Loucy (cell line): ENCODE data around the gene FHIT.

Experiments
- H2AFZ ChIP-seq: fragments of 200-600 bp; sonication (generic); 2 replicates; pipeline ENCODE4 v1.6.0; 2016; ENCODE audit warnings: antibody characterized with exemption, mild to moderate bottlenecking, low read length, moderate library complexity
- H3F3A ChIP-seq: fragments of 200-600 bp; 2 replicates; pipeline ENCODE4 v1.6.0; 2016; ENCODE audit warnings: antibody characterized with exemption, low read depth, mild to moderate bottlenecking
- H3K27me3 ChIP-seq: fragments of 200-600 bp; sonication (generic); 2 replicates; pipeline ENCODE4 v1.6.1; 2014; ENCODE audit warnings: low read length, mild to moderate bottlenecking; ENCODE audit not compliant: insufficient read depth, poor library complexity, severe bottlenecking
- H3K36me3 ChIP-seq: fragments of 200-600 bp; sonication (generic); 2 replicates; pipeline ENCODE4 v1.6.1; 2016; ENCODE audit warnings: low read length; ENCODE audit not compliant: insufficient read depth
- H3K4me1 ChIP-seq: fragments of 200-600 bp; sonication (generic); 2 replicates; pipeline ENCODE4 v1.5.1; 2014; ENCODE audit warnings: low read length, mild to moderate bottlenecking; ENCODE audit not compliant: insufficient read depth, poor library complexity, severe bottlenecking
- H3K4me2 ChIP-seq: fragments of 200-600 bp; sonication (generic); 2 replicates; pipeline ENCODE4 v1.6.0; 2014; ENCODE audit warnings: antibody characterized with exemption, low read length, low read depth, mild to moderate bottlenecking; ENCODE audit not compliant: poor library complexity, severe bottlenecking
- H3K4me3 ChIP-seq: fragments of 200-600 bp; sonication (generic); 2 replicates; pipeline ENCODE4 v1.5.1; 2014; ENCODE audit warnings: low read length, mild to moderate bottlenecking, mixed read lengths; ENCODE audit not compliant: poor library complexity, severe bottlenecking
- H3K79me2 ChIP-seq: fragments of 200-600 bp; sonication (generic); 2 replicates; pipeline ENCODE4 v1.6.1; 2014; ENCODE audit warnings: low read length; ENCODE audit not compliant: insufficient read depth
- H3K9ac ChIP-seq: fragments of 200-600 bp; sonication (generic); 2 replicates; pipeline ENCODE4 v1.6.0; 2014; ENCODE audit warnings: mild to moderate bottlenecking, low read depth, low read length, moderate library complexity; ENCODE audit not compliant: poor library complexity, severe bottlenecking
- H3K9me2 ChIP-seq: fragments of 200-600 bp; sonication (generic); replicated peaks from 2 replicates; pipeline ENCODE4 v1.6.1; 2016; ENCODE audit warnings: low read depth, low read length, mixed read lengths
- H3K9me3 ChIP-seq: fragments of 200-600 bp; sonication (generic); 2 replicates; pipeline ENCODE4 v1.6.1; 2014; ENCODE audit warnings: mild to moderate bottlenecking, antibody characterized with exemption, low read length, low read depth; ENCODE audit not compliant: insufficient read depth
- H4K20me1 ChIP-seq: fragments of 200-600 bp; sonication (generic); 2 replicates; pipeline ENCODE4 v1.6.0; 2014; ENCODE audit warnings: antibody characterized with exemption, low read length, mild to moderate bottlenecking; ENCODE audit not compliant: insufficient read depth, poor library complexity, severe bottlenecking
- EZH2phosphoT487 ChIP-seq: fragments of 200-600 bp; IDR thresholded peaks from 2 replicates; pipeline ENCODE4 v1.6.1; 2018; ENCODE audit warnings: antibody characterized with exemption, mild to moderate bottlenecking, moderate library complexity, borderline replicate concordance
- TF ChIP-seq, protein P1 (sequence below): fragments of 200-600 bp; sonication (generic); conservative IDR thresholded peaks from 2 replicates; pipeline ENCODE4 v1.5.1; 2014; ENCODE audit warnings: mild to moderate bottlenecking, antibody characterized with exemption, low read length

FHIT gene

DNA sequence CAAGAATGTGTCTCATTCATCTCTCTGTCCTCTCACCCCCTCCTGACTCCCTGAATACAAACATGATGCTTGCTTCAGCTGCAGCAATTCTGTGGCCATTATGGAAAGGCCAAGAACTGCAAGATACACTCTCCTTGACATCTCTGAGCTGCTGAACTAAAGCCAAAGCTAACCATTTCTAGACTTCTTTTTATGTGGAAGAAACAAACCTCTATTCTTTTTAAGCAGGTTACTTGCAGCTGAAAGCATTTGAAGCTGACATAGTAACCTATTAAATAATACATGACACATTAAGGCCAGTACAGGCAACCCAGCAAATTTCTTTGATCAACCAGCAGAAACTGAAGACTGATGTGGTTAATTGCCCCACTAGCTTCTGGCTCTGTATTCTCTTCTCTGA, 17.5 kb downstream of the FHIT start:
- H3K4me3 ChIP-seq: no peak overlapping the region
- H3K27me3 ChIP-seq: no peaks in the 10 kb centered on the region
- no peak overlapping the region for H2AFZ ChIP-seq
- H4K20me1 ChIP-seq: no peaks in the 10 kb centered on the region
- no peaks in the 10 kb centered on the region for H3K79me2 ChIP-seq
- H3K9me2 ChIP-seq: no peaks in the 10 kb centered on the region
- no peaks in the 10 kb centered on the region for H3F3A ChIP-seq
- H3K9ac ChIP-seq: no peak overlapping the region
- H3K4me1 ChIP-seq: no peaks in the 10 kb centered on the region
- no peak overlapping the region for H3K4me2 ChIP-seq
- no peaks in the 10 kb centered on the region for H3K36me3 ChIP-seq
- no peak for TF ChIP-seq EZH2phosphoT487
- TF ChIP-seq, protein P1, sequence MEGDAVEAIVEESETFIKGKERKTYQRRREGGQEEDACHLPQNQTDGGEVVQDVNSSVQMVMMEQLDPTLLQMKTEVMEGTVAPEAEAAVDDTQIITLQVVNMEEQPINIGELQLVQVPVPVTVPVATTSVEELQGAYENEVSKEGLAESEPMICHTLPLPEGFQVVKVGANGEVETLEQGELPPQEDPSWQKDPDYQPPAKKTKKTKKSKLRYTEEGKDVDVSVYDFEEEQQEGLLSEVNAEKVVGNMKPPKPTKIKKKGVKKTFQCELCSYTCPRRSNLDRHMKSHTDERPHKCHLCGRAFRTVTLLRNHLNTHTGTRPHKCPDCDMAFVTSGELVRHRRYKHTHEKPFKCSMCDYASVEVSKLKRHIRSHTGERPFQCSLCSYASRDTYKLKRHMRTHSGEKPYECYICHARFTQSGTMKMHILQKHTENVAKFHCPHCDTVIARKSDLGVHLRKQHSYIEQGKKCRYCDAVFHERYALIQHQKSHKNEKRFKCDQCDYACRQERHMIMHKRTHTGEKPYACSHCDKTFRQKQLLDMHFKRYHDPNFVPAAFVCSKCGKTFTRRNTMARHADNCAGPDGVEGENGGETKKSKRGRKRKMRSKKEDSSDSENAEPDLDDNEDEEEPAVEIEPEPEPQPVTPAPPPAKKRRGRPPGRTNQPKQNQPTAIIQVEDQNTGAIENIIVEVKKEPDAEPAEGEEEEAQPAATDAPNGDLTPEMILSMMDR: no peak
- H3K9me3 ChIP-seq: no peaks in the 10 kb centered on the region

DNA sequence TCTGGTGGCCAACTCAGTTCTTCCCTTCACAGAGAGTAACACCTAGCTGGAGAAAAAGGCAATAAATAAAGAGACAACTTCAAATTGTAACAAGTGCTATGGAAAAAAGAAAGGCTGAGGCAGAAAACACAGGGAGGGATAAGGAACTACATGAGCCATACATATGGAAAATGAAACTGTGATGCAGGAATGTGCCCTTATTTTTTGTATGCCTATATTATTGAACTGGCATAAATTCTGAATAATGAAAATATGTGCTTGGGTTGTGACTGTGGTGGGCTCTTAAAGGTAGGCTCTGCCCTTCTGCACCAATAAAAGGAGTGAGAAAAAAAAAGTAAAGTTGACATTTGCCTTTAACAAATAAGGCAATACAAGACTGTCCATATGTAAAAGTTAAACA, 19.6 kb downstream of the FHIT start:
- Histone ChIP-seq H3K36me3 (no peaks in the 10 kb centered on the region), H4K20me1 (no peaks in the 10 kb centered on the region), H3K4me3 (no peak overlapping the region), H3K27me3 (no peaks in the 10 kb centered on the region), H2AFZ (no peak overlapping the region), H3K9me2 (no peaks in the 10 kb centered on the region), H3F3A (no peaks in the 10 kb centered on the region), H3K79me2 (no peaks in the 10 kb centered on the region), H3K4me1 (no peaks in the 10 kb centered on the region), H3K9ac (no peak overlapping the region), H3K4me2 (no peak overlapping the region), H3K9me3 (no peaks in the 10 kb centered on the region)
- no peak for TF ChIP-seq EZH2phosphoT487
- TF ChIP-seq, protein P1: no peak

DNA sequence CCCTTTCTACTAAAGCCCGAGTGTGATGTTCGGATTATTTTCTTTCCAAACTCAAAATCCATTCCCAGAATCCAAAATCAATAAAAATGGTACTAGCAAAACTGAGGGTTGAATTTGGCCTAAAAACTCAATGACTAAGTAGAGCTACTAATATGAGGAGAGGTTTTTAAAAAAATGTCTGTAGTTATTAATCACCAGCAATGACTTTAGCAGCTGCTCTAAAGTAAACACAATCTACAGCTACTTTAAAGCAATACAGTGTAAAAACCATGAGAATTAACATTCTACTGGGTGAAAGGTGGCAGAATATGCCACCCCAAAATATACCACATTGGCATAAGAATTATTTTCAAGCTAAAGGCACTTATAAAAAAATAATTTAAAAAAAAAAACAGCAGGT, 23.5 kb downstream of the FHIT start:
- H3K4me3 ChIP-seq: no peak overlapping the region
- no peaks in the 10 kb centered on the region for H3K36me3 ChIP-seq
- TF ChIP-seq, protein P1: no peak
- no peak for TF ChIP-seq EZH2phosphoT487

More for the DNA sequence above, 23.5 kb downstream of the FHIT start:
- Histone ChIP-seq H3K4me2 (no peak overlapping the region), H3K79me2 (no peaks in the 10 kb centered on the region), H3K9me3 (no peaks in the 10 kb centered on the region), H3K9me2 (no peaks in the 10 kb centered on the region), H2AFZ (no peak overlapping the region), H3K27me3 (no peaks in the 10 kb centered on the region), H4K20me1 (no peaks in the 10 kb centered on the region), H3K9ac (no peak overlapping the region), H3F3A (no peaks in the 10 kb centered on the region), H3K4me1 (no peaks in the 10 kb centered on the region)
